ENCODE measurements around the gene PDE8B. TPM values are rescaled to one million over a fixed set of nuclear protein-coding genes. Genes with fewer than 3 reads are reported as not detected.

The PDE8B gene
- total and polyA plus RNA-seq, 2 experiments from 2014 or later = 0.45 to 0.91 TPM

DNA sequence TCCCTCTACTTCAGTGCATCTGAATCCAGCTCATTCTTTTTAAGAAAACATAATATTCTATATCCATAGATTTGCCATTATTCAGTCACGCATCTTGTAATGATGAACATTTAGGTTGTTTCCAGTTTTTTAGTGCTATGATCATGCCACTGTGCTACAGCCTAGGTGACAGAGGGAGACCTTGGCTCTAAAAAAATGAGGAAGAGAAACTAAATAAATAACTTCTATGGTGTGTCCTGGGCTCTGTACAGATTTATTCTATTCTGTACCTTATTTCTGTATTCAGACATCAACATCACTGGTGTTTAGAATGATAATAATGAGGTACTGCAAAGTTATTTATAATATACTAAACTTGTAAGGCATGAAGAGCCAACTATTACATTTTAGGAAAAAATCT lies 45.9 kb downstream of the PDE8B start:
- Mint-ChIP-seq H3K27me3 (ENCODE audit: insufficient read depth, low read depth, poor library complexity) (no peaks in the 10 kb centered on the region), H3K4me1 (peaks cover 12% of the 10 kb centered on the region), H3K9me3 (no peaks in the 10 kb centered on the region), H3K27ac (no peak overlapping the region), H3K4me3 (no peak overlapping the region), H3K36me3 (ENCODE audit: low read depth) (no peaks in the 10 kb centered on the region)
- Histone ChIP-seq H3K27ac (ENCODE audit: low read depth) (no peak overlapping the region), H3K79me2 (replicated peaks; ENCODE audit: insufficient read depth) (no peaks in the 10 kb centered on the region), H3K36me3 (ENCODE audit: insufficient read depth) (no peaks in the 10 kb centered on the region), H3K4me3 (no peak overlapping the region), H2AFZ (no peak overlapping the region), H3K9me2 (ENCODE audit: insufficient read depth) (no peaks in the 10 kb centered on the region), H3K4me1 (ENCODE audit: insufficient read depth) (no peaks in the 10 kb centered on the region), H4K20me1 (replicated peaks; ENCODE audit: insufficient read depth) (no peaks in the 10 kb centered on the region), H3F3A (replicated peaks; ENCODE audit: low read depth) (no peaks in the 10 kb centered on the region), H3K27me3 (ENCODE audit: insufficient read depth) (no peaks in the 10 kb centered on the region), H3K4me2 (no peak overlapping the region)
- TF ChIP-seq CREB1 (CRISPR knock-in tag; IDR thresholded peaks at IDR 0.05; ENCODE audit: low read depth) = no peak
- TF ChIP-seq, protein P1, sequence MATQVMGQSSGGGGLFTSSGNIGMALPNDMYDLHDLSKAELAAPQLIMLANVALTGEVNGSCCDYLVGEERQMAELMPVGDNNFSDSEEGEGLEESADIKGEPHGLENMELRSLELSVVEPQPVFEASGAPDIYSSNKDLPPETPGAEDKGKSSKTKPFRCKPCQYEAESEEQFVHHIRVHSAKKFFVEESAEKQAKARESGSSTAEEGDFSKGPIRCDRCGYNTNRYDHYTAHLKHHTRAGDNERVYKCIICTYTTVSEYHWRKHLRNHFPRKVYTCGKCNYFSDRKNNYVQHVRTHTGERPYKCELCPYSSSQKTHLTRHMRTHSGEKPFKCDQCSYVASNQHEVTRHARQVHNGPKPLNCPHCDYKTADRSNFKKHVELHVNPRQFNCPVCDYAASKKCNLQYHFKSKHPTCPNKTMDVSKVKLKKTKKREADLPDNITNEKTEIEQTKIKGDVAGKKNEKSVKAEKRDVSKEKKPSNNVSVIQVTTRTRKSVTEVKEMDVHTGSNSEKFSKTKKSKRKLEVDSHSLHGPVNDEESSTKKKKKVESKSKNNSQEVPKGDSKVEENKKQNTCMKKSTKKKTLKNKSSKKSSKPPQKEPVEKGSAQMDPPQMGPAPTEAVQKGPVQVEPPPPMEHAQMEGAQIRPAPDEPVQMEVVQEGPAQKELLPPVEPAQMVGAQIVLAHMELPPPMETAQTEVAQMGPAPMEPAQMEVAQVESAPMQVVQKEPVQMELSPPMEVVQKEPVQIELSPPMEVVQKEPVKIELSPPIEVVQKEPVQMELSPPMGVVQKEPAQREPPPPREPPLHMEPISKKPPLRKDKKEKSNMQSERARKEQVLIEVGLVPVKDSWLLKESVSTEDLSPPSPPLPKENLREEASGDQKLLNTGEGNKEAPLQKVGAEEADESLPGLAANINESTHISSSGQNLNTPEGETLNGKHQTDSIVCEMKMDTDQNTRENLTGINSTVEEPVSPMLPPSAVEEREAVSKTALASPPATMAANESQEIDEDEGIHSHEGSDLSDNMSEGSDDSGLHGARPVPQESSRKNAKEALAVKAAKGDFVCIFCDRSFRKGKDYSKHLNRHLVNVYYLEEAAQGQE (IDR thresholded peaks at IDR 0.05; ENCODE audit: unreplicated experiment) = no peak
- TF ChIP-seq, protein P2, sequence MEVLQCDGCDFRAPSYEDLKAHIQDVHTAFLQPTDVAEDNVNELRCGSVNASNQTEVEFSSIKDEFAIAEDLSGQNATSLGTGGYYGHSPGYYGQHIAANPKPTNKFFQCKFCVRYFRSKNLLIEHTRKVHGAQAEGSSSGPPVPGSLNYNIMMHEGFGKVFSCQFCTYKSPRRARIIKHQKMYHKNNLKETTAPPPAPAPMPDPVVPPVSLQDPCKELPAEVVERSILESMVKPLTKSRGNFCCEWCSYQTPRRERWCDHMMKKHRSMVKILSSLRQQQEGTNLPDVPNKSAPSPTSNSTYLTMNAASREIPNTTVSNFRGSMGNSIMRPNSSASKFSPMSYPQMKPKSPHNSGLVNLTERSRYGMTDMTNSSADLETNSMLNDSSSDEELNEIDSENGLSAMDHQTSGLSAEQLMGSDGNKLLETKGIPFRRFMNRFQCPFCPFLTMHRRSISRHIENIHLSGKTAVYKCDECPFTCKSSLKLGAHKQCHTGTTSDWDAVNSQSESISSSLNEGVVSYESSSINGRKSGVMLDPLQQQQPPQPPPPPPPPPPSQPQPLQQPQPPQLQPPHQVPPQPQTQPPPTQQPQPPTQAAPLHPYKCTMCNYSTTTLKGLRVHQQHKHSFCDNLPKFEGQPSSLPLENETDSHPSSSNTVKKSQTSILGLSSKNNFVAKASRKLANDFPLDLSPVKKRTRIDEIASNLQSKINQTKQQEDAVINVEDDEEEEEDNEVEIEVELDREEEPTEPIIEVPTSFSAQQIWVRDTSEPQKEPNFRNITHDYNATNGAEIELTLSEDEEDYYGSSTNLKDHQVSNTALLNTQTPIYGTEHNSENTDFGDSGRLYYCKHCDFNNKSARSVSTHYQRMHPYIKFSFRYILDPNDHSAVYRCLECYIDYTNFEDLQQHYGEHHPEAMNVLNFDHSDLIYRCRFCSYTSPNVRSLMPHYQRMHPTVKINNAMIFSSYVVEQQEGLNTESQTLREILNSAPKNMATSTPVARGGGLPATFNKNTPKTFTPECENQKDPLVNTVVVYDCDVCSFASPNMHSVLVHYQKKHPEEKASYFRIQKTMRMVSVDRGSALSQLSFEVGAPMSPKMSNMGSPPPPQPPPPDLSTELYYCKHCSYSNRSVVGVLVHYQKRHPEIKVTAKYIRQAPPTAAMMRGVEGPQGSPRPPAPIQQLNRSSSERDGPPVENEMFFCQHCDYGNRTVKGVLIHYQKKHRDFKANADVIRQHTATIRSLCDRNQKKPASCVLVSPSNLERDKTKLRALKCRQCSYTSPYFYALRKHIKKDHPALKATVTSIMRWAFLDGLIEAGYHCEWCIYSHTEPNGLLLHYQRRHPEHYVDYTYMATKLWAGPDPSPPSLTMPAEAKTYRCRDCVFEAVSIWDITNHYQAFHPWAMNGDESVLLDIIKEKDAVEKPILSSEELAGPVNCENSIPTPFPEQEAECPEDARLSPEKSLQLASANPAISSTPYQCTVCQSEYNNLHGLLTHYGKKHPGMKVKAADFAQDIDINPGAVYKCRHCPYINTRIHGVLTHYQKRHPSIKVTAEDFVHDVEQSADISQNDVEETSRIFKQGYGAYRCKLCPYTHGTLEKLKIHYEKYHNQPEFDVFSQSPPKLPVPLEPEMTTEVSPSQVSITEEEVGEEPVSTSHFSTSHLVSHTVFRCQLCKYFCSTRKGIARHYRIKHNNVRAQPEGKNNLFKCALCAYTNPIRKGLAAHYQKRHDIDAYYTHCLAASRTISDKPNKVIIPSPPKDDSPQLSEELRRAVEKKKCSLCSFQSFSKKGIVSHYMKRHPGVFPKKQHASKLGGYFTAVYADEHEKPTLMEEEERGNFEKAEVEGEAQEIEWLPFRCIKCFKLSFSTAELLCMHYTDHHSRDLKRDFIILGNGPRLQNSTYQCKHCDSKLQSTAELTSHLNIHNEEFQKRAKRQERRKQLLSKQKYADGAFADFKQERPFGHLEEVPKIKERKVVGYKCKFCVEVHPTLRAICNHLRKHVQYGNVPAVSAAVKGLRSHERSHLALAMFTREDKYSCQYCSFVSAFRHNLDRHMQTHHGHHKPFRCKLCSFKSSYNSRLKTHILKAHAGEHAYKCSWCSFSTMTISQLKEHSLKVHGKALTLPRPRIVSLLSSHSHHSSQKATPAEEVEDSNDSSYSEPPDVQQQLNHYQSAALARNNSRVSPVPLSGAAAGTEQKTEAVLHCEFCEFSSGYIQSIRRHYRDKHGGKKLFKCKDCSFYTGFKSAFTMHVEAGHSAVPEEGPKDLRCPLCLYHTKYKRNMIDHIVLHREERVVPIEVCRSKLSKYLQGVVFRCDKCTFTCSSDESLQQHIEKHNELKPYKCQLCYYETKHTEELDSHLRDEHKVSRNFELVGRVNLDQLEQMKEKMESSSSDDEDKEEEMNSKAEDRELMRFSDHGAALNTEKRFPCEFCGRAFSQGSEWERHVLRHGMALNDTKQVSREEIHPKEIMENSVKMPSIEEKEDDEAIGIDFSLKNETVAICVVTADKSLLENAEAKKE (CRISPR knock-in tag; IDR thresholded peaks at IDR 0.05) = no peak
- no peak for TF ChIP-seq JUNB (IDR thresholded peaks at IDR 0.05; ENCODE audit: unreplicated experiment)
- TF ChIP-seq, protein P3, sequence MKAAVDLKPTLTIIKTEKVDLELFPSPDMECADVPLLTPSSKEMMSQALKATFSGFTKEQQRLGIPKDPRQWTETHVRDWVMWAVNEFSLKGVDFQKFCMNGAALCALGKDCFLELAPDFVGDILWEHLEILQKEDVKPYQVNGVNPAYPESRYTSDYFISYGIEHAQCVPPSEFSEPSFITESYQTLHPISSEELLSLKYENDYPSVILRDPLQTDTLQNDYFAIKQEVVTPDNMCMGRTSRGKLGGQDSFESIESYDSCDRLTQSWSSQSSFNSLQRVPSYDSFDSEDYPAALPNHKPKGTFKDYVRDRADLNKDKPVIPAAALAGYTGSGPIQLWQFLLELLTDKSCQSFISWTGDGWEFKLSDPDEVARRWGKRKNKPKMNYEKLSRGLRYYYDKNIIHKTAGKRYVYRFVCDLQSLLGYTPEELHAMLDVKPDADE (IDR thresholded peaks at IDR 0.05) = no peak
- no peak for TF ChIP-seq EZH2 (IDR thresholded peaks at IDR 0.05; ENCODE audit: low read depth, unreplicated experiment)
- no peak for TF ChIP-seq ZNF331 (CRISPR knock-in tag; IDR thresholded peaks at IDR 0.05; ENCODE audit: low read depth)
- no peak for TF ChIP-seq POLR2AphosphoS5 (IDR thresholded peaks at IDR 0.05; ENCODE audit: low read depth)
- TF ChIP-seq STAT1 (IDR thresholded peaks at IDR 0.05; ENCODE audit: unreplicated experiment) = no peak
- TF ChIP-seq EZH2phosphoT487 (IDR thresholded peaks at IDR 0.05; ENCODE audit: unreplicated experiment) = no peak
- TF ChIP-seq, protein P4, sequence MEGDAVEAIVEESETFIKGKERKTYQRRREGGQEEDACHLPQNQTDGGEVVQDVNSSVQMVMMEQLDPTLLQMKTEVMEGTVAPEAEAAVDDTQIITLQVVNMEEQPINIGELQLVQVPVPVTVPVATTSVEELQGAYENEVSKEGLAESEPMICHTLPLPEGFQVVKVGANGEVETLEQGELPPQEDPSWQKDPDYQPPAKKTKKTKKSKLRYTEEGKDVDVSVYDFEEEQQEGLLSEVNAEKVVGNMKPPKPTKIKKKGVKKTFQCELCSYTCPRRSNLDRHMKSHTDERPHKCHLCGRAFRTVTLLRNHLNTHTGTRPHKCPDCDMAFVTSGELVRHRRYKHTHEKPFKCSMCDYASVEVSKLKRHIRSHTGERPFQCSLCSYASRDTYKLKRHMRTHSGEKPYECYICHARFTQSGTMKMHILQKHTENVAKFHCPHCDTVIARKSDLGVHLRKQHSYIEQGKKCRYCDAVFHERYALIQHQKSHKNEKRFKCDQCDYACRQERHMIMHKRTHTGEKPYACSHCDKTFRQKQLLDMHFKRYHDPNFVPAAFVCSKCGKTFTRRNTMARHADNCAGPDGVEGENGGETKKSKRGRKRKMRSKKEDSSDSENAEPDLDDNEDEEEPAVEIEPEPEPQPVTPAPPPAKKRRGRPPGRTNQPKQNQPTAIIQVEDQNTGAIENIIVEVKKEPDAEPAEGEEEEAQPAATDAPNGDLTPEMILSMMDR (conservative IDR thresholded peaks at IDR 0.05; ENCODE audit: low read depth in 2 of 2) = no peak
- no peak for TF ChIP-seq NANOG (IDR thresholded peaks at IDR 0.05; ENCODE audit: borderline replicate concordance)
- no peak for TF ChIP-seq ZNF114 (CRISPR knock-in tag; IDR thresholded peaks at IDR 0.05)
- DNase-seq (ENCODE audit: low spot score) = no peak
- no peak for ATAC-seq

All from GM23338 (cell line).